Breast epithelium (tissue), 4 donors: Measurements from ENCODE around the gene DNASE2B. TPM values are rescaled to one million over a fixed set of nuclear protein-coding genes. Genes with fewer than 3 reads are reported as not detected.

Source experiments
- DNase-seq, 2 donors: peaks; one replicate each; pipeline ENCODE4 v3.0.0-alpha.2; 2019; ENCODE audit warnings: low spot score in 2 of 2
- H3K27ac ChIP-seq, 2 donors: fragments of 200-600 bp; sonication (generic) in 1 of 2; one replicate each; pipeline ENCODE4 v1.5.1; 2016 to 2019; ENCODE audit warnings: mild to moderate bottlenecking in 1 of 2
- H3K27me3 ChIP-seq, 2 donors: fragments of 200-600 bp; sonication (generic) in 1 of 2; one replicate each; pipeline versions ENCODE4 v1.5.1 to v1.6.0; 2017 to 2019; ENCODE audit warnings: control low read depth in 1 of 2, mild to moderate bottlenecking in 1 of 2
- H3K36me3 ChIP-seq: fragments of 200-600 bp; one replicate; pipeline ENCODE4 v1.5.1; 2019
- H3K4me1 ChIP-seq, 2 donors: fragments of 200-600 bp; sonication (generic); one replicate each; pipeline ENCODE4 v1.5.1; 2016 to 2019; ENCODE audit warnings: control low read depth in 1 of 2
- H3K4me3 ChIP-seq, 3 donors: fragments of 200-600 bp; sonication (generic); 1 replicate in 2 of 3; 2 replicates in 1 of 3; pipeline ENCODE4 v1.5.1; 2016 to 2019; ENCODE audit warnings: mild to moderate bottlenecking in 3 of 3, moderate library complexity in 2 of 3
- H3K9me3 ChIP-seq, 2 donors: fragments of 200-600 bp; sonication (generic) in 1 of 2; one replicate each; pipeline ENCODE4 v1.5.1; 2016 to 2019; ENCODE audit warnings: control low read depth in 1 of 2
- POLR2A ChIP-seq: fragments of 450-650 bp; IDR thresholded peaks from one replicate; pipeline ENCODE4 v1.6.1; 2016; ENCODE audit warnings: antibody characterized with exemption, mild to moderate bottlenecking, moderate library complexity
- POLR2AphosphoS5 ChIP-seq, 3 donors: sonication (generic); formaldehyde crosslinking; IDR thresholded peaks; one replicate each; pipeline ENCODE4 v1.6.1; 2017; ENCODE audit warnings: antibody characterized with exemption in 3 of 3
- intact Hi-C: fragments of 100-400 bp; cut with DNase I; formaldehyde crosslinking; loops from one replicate; pipeline ENCODE4 v1.15.1; 2023; ENCODE audit warnings: low total_unique reads
- total RNA-seq, 3 donors: library from RNA; depleted of rRNA; stranded (reverse); fragments of >200 nt; gene quantifications; one replicate each; pipeline ENCODE4 v1.1.0, GENCODE V29; 2016
- TF ChIP-seq, protein P1 (sequence below), 3 donors: fragments of 450-650 bp; IDR thresholded peaks; one replicate each; pipeline ENCODE4 v1.5.1; 2016 to 2017; ENCODE audit warnings: antibody characterized with exemption in 3 of 3, mild to moderate bottlenecking in 3 of 3, moderate library complexity in 3 of 3

The DNASE2B gene
- total RNA-seq, 3 donors from 2014 or later: 1.3 to 7.2 TPM; not detected in 1

GRCh38 chr1:84407524-84407923 is 9.2 kb downstream of the DNASE2B start:
- peak overlapping the region in 1 of 2 donors; percentile 1 for H3K27ac ChIP-seq
- no peaks in the 10 kb centered on the region for H3K9me3 ChIP-seq
- H3K27me3 ChIP-seq: no peaks in the 10 kb centered on the region
- no peak overlapping the region for H3K4me3 ChIP-seq
- no peaks in the 10 kb centered on the region for H3K36me3 ChIP-seq
- H3K4me1 ChIP-seq: peaks cover 0 to 2% of the 10 kb centered on the region in 2 donors
- TF ChIP-seq, protein P1, sequence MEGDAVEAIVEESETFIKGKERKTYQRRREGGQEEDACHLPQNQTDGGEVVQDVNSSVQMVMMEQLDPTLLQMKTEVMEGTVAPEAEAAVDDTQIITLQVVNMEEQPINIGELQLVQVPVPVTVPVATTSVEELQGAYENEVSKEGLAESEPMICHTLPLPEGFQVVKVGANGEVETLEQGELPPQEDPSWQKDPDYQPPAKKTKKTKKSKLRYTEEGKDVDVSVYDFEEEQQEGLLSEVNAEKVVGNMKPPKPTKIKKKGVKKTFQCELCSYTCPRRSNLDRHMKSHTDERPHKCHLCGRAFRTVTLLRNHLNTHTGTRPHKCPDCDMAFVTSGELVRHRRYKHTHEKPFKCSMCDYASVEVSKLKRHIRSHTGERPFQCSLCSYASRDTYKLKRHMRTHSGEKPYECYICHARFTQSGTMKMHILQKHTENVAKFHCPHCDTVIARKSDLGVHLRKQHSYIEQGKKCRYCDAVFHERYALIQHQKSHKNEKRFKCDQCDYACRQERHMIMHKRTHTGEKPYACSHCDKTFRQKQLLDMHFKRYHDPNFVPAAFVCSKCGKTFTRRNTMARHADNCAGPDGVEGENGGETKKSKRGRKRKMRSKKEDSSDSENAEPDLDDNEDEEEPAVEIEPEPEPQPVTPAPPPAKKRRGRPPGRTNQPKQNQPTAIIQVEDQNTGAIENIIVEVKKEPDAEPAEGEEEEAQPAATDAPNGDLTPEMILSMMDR (IDR thresholded peaks at IDR 0.05): no peak
- TF ChIP-seq POLR2A: no peak
- no peak for TF ChIP-seq POLR2AphosphoS5 (IDR thresholded peaks at IDR 0.05)
- no peak for DNase-seq
- intact Hi-C loops: no loop called here

DNA sequence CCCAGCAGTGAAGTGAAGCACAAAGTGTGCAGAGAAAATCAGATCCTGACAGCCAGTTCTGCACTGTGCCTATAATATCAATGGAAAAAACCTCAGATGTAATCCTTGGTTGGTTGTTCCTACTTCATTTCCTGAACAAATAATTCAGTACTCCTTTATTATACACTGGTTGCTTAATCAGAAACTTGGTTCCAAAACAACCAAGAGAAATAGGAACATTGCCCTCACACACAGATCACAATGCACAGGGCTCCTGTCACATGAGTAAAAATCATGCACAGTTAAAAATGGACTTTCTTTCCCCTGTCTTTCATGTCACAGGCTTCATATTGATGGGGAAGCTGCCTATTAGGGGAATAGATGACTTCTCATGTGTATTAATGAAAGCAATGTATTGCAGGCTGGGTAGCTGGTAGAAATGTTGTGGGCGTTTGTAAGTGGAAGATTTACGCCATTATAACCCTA is 9.7 kb downstream of the DNASE2B start:
- no peak overlapping the region for H3K4me3 ChIP-seq
- no peaks in the 10 kb centered on the region for H3K9me3 ChIP-seq
- H3K27me3 ChIP-seq: no peaks in the 10 kb centered on the region
- H3K27ac ChIP-seq: peak overlapping the region in 1 of 2 donors; percentile 1
- intact Hi-C loops: no loop called here
- H3K4me1 ChIP-seq: peaks cover 0 to 2% of the 10 kb centered on the region in 2 donors
- TF ChIP-seq POLR2AphosphoS5 (IDR thresholded peaks at IDR 0.05) (no peak), POLR2A (no peak)
- TF ChIP-seq, protein P1 (IDR thresholded peaks at IDR 0.05): no peak
- H3K36me3 ChIP-seq: no peaks in the 10 kb centered on the region
- DNase-seq: no peak

- H3K9me3 ChIP-seq: no peaks in the 10 kb centered on the region
- no peaks in the 10 kb centered on the region for H3K36me3 ChIP-seq
- no peaks in the 10 kb centered on the region for H3K27me3 ChIP-seq
- peaks cover 0 to 2% of the 10 kb centered on the region in 2 donors for H3K4me1 ChIP-seq
- intact Hi-C loops: no loop called here
- no peak for DNase-seq
- no peak overlapping the region for H3K4me3 ChIP-seq
- no peak for TF ChIP-seq POLR2A
- TF ChIP-seq, protein P1 (IDR thresholded peaks at IDR 0.05): no peak
- no peak overlapping the region for H3K27ac ChIP-seq
Observed at GRCh38 chr1:84409888-84410287, 11.6 kb downstream of the DNASE2B start.

- no peak for TF ChIP-seq POLR2AphosphoS5 (IDR thresholded peaks at IDR 0.05)
- TF ChIP-seq, protein P1 (IDR thresholded peaks at IDR 0.05): no peak
- TF ChIP-seq POLR2A: no peak
- Histone ChIP-seq H3K36me3 (no peaks in the 10 kb centered on the region), H3K4me1 (peaks cover 0 to 2% of the 10 kb centered on the region in 2 donors), H3K27me3 (no peaks in the 10 kb centered on the region), H3K4me3 (no peak overlapping the region), H3K27ac (no peak overlapping the region), H3K9me3 (no peaks in the 10 kb centered on the region)
- no peak for DNase-seq
- intact Hi-C loops: no loop called here
Observed at GRCh38 chr1:84410328-84411095, 12.2 kb downstream of the DNASE2B start.

DNA sequence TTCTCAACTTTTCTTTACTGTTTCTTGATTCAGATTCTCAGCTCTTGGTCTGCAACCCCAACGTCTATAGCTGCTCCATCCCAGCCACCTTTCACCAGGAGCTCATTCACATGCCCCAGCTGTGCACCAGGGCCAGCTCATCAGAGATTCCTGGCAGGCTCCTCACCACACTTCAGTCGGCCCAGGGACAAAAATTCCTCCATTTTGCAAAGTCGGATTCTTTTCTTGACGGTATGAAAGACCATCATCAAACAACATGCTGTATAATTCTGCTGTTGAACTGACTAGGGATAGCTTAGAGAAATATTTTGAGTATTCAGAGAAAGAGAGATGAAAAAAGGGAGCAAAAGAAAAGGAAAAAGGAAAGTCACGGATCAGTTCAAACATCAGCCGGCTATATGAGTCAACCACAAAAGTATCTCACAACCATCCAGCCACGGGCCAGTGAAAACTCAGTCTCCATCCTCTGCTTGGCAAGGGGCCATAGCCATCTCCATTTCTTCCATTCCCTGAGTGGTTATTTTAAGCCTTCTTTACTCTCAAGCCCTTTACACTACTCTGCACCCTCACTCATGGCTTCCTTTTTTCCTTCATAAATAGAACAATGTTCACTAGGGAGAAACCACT is 14.1 kb downstream of the DNASE2B start:
- Histone ChIP-seq H3K27ac (no peak overlapping the region), H3K4me3 (no peak overlapping the region), H3K9me3 (no peaks in the 10 kb centered on the region), H3K36me3 (no peaks in the 10 kb centered on the region), H3K27me3 (no peaks in the 10 kb centered on the region), H3K4me1 (peaks cover 0 to 1% of the 10 kb centered on the region in 2 donors)
- TF ChIP-seq, protein P1 (IDR thresholded peaks at IDR 0.05): no peak
- no peak for TF ChIP-seq POLR2A
- TF ChIP-seq POLR2AphosphoS5 (IDR thresholded peaks at IDR 0.05): no peak
- intact Hi-C loops: no loop called here
- DNase-seq: no peak
